Left kidney (tissue), 2 donors: ENCODE data around the gene MTMR10. TPM values are rescaled to one million over a fixed set of nuclear protein-coding genes. Genes with fewer than 3 reads are reported as not detected.
A peak's percentile ranks its signal among the peaks of the same experiment; 100 is the strongest.

Experiments
- DNase-seq: peaks from one replicate; pipeline ENCODE4 v3.0.0-alpha.2; 2013
- polyA plus RNA-seq: library from polyadenylated mRNA; unstranded; fragments of 120-200 nt; gene quantifications from one replicate; pipeline ENCODE4 v1.2.1, GENCODE V29; 2013; ENCODE audit not compliant: insufficient read length

The MTMR10 gene
- polyA plus RNA-seq, 1 donor, result 70.9 TPM

GRCh38 chr15:30919877-30920550 lies 71.4 kb downstream of the MTMR10 start:
- no peak for DNase-seq

GRCh38 chr15:30918366-30918765 lies 73.1 kb downstream of the MTMR10 start:
- DNase-seq, result no peak

- no peak for DNase-seq
These were observed 73.8 kb downstream of the MTMR10 start for GRCh38 chr15:30917675-30918074.

GRCh38 chr15:30917013-30917412 lies 74.4 kb downstream of the MTMR10 start:
- DNase-seq, result no peak

- no peak for DNase-seq
These were observed 77.7 kb downstream of the MTMR10 start for GRCh38 chr15:30913761-30914160.

- no peak for DNase-seq
These were observed 85.1 kb downstream of the MTMR10 start for GRCh38 chr15:30906366-30906765.

GRCh38 chr15:30905821-30906220 lies 85.6 kb downstream of the MTMR10 start:
- no peak for DNase-seq

- no peak for DNase-seq
These were observed 86.6 kb downstream of the MTMR10 start for GRCh38 chr15:30904812-30905211.

- peak; percentile 86 for DNase-seq
These were observed 87.8 kb downstream of the MTMR10 start, which contains the start of gene FAN1 for GRCh38 chr15:30903497-30904187. TSS of gene FAN1 (plus strand) at chr15:30903915. CDS start at chr15:30904664, 749 bp downstream.

- DNase-seq, result no peak
These were observed 89.5 kb downstream of the MTMR10 start for GRCh38 chr15:30901889-30902288.

GRCh38 chr15:30896211-30896606 lies 95.2 kb downstream of the MTMR10 start:
- DNase-seq, result no peak

- DNase-seq, result no peak
These were observed 95.8 kb downstream of the MTMR10 start for GRCh38 chr15:30895461-30896210.

- DNase-seq, result no peak
These were observed 102.2 kb downstream of the MTMR10 start for GRCh38 chr15:30889196-30889595.

Other genes starting within 250 kb of the MTMR10 start
- gene FAN1, start 87.7 kb downstream of the MTMR10 start, polyA plus RNA-seq, result 41.9 TPM
- gene TRPM1, start 110.1 kb upstream of the MTMR10 start, polyA plus RNA-seq, result 0.07 TPM